Activated CD4-positive, alpha-beta T cell treated with anti-CD3 and anti-CD28 coated beads for 48 hours (primary cell): ENCODE measurements around the gene PPP1R12A.
"Not testable (repeated sequence)": the region's sequence is repeated elsewhere in the genome, so short reads cannot be mapped to it uniquely, and the experiment has no call there.

Source experiments
- DNase-seq: peaks from one replicate; pipeline ENCODE4 v3.0.0-alpha.2; 2020

Gene PPP1R12A

GRCh38 chr12:79841248-79841877 is 93.5 kb downstream of the PPP1R12A start:
- DNase-seq, result no peak

GRCh38 chr12:79838359-79838758 is 96.5 kb downstream of the PPP1R12A start:
- DNase-seq, result no peak

GRCh38 chr12:79837575-79837974 is 97.3 kb downstream of the PPP1R12A start:
- no peak for DNase-seq

GRCh38 chr12:79835377-79835843 is 99.5 kb downstream of the PPP1R12A start:
- DNase-seq, result no peak

GRCh38 chr12:79834712-79835376 is 100.1 kb downstream of the PPP1R12A start:
- DNase-seq, result no peak

GRCh38 chr12:79830440-79830839 is 104.5 kb downstream of the PPP1R12A start:
- DNase-seq, result no peak

GRCh38 chr12:79828924-79829323 is 106.0 kb downstream of the PPP1R12A start:
- no peak for DNase-seq

GRCh38 chr12:79827484-79827883 is 107.4 kb downstream of the PPP1R12A start:
- DNase-seq, result no peak

GRCh38 chr12:79826267-79827128 is 108.4 kb downstream of the PPP1R12A start:
- no peak for DNase-seq

- no peak for DNase-seq
These were observed 112.4 kb downstream of the PPP1R12A start for GRCh38 chr12:79822475-79822874.

- no peak for DNase-seq
These were observed 116.0 kb downstream of the PPP1R12A start for GRCh38 chr12:79818856-79819255.

GRCh38 chr12:79784366-79785065 is 150.4 kb downstream of the PPP1R12A start:
- not testable (repeated sequence) for DNase-seq

GRCh38 chr12:79782172-79782900 is 152.6 kb downstream of the PPP1R12A start:
- no peak for DNase-seq

GRCh38 chr12:79778802-79779448 is 156.0 kb downstream of the PPP1R12A start:
- DNase-seq, result no peak

GRCh38 chr12:79776111-79776510 is 158.8 kb downstream of the PPP1R12A start:
- DNase-seq, result no peak

- DNase-seq, result no peak
These were observed 159.4 kb downstream of the PPP1R12A start for GRCh38 chr12:79775355-79776027.

GRCh38 chr12:79773896-79774295 is 161.0 kb downstream of the PPP1R12A start:
- DNase-seq, result no peak

GRCh38 chr12:79769860-79770485 is 164.9 kb downstream of the PPP1R12A start:
- DNase-seq, result no peak

GRCh38 chr12:79769189-79769859 is 165.6 kb downstream of the PPP1R12A start:
- no peak for DNase-seq
